ENCODE data around the gene TEX11. TPM values are rescaled to one million over a fixed set of nuclear protein-coding genes. Genes with fewer than 3 reads are reported as not detected.

The TEX11 gene
- total and polyA plus RNA-seq, 11 donors = not detected

- Histone ChIP-seq H3K9me3 (no peaks in the 10 kb centered on the region), H3K4me3 (no peak overlapping the region), H3K27ac (no peak overlapping the region), H3K4me1 (no peaks in the 10 kb centered on the region), H3K27me3 (peaks cover 0 to 4% (median 0%) of the 10 kb centered on the region in 9 donors), H3K36me3 (no peaks in the 10 kb centered on the region)
- intact Hi-C loops (cut with DNase I) = no loop called here
- DNase-seq (no peak), ATAC-seq (no peak)
- no peak for TF ChIP-seq POLR2A (IDR thresholded peaks at IDR 0.05)
- TF ChIP-seq, protein P1, sequence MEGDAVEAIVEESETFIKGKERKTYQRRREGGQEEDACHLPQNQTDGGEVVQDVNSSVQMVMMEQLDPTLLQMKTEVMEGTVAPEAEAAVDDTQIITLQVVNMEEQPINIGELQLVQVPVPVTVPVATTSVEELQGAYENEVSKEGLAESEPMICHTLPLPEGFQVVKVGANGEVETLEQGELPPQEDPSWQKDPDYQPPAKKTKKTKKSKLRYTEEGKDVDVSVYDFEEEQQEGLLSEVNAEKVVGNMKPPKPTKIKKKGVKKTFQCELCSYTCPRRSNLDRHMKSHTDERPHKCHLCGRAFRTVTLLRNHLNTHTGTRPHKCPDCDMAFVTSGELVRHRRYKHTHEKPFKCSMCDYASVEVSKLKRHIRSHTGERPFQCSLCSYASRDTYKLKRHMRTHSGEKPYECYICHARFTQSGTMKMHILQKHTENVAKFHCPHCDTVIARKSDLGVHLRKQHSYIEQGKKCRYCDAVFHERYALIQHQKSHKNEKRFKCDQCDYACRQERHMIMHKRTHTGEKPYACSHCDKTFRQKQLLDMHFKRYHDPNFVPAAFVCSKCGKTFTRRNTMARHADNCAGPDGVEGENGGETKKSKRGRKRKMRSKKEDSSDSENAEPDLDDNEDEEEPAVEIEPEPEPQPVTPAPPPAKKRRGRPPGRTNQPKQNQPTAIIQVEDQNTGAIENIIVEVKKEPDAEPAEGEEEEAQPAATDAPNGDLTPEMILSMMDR (IDR thresholded peaks at IDR 0.05) = no peak
- 59 to 73% (median 68%) methylated on average over 4 of the region's 4 CpGs for WGBS, 4 donors
Observed at GRCh38 chrX:70509078-70509477, 399.4 kb downstream of the TEX11 start.

DNA sequence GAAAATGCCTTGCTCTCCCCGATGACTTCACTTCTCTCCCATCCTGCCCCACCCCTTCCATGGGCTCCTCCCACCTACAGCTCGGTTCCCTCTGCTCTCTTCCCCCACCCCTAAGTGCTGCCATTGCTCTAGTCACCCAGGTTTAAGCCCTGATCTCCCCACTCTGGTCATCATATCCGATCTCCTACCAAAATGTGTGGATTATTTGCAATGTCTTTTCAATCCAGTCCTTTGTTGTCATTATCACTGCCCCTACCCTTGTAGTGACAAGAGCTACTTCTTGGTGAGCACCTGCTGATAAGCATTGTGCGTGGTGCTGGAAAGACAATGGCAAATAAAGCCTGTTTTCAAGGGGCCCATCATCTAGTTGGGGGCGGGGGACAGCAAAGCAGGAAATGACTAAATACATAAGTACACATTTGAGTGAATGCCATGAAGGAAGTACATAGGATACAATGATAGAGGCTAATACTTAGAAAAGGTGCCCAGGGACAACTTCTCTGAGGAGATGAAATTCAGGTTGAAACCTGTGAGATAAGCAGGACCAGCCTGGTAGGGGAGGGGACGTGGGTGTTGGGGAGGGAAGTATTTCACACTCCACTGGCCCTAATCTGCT is 400.1 kb downstream of the TEX11 start:
- intact Hi-C loops (cut with DNase I) = no loop called here
- ATAC-seq (no peak), DNase-seq (no peak)
- TF ChIP-seq POLR2A (IDR thresholded peaks at IDR 0.05) = no peak
- TF ChIP-seq, protein P1 (IDR thresholded peaks at IDR 0.05) = no peak
- Histone ChIP-seq H3K4me1 (no peaks in the 10 kb centered on the region), H3K4me3 (no peak overlapping the region), H3K9me3 (no peaks in the 10 kb centered on the region), H3K27me3 (peaks cover 0 to 4% (median 0%) of the 10 kb centered on the region in 9 donors), H3K27ac (no peak overlapping the region), H3K36me3 (no peaks in the 10 kb centered on the region)
- 30 to 50% (median 35%) methylated on average over 6 of the region's 6 CpGs for WGBS, 4 donors

DNA sequence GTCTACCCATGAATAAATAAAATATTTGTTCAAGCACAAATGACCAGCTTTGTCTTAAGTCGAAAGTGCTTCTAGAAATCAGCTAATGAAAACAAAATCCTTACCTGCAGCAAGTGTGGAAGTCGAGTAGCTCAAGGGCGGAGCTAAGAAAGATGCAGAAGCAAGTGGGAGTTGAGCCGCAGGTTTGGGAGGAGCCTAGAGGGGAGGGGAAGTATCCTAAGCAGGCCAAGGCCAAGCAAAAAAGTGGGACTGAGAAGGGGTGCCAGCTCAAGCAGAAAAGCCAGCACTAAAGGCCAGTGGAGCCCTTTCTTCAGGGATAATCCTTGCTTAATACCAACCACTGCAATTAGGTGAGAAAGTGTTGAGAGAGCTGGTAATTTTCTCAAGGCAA is 403.1 kb downstream of the TEX11 start:
- ATAC-seq (no peak), DNase-seq (no peak)
- 55 to 77% (median 65%) methylated on average over 4 of the region's 4 CpGs for WGBS, 4 donors
- H3K4me3 ChIP-seq = no peak overlapping the region
- intact Hi-C loops (cut with DNase I) = no loop called here
- no peaks in the 10 kb centered on the region for H3K4me1 ChIP-seq
- TF ChIP-seq POLR2A (IDR thresholded peaks at IDR 0.05) = no peak
- TF ChIP-seq, protein P1 (IDR thresholded peaks at IDR 0.05) = no peak
- no peak overlapping the region for H3K27ac ChIP-seq
- H3K9me3 ChIP-seq = no peaks in the 10 kb centered on the region
- peaks cover 0 to 4% (median 0%) of the 10 kb centered on the region in 9 donors for H3K27me3 ChIP-seq
- peaks cover 0 to 27% (median 4%) of the 10 kb centered on the region in 9 donors for H3K36me3 ChIP-seq

DNA sequence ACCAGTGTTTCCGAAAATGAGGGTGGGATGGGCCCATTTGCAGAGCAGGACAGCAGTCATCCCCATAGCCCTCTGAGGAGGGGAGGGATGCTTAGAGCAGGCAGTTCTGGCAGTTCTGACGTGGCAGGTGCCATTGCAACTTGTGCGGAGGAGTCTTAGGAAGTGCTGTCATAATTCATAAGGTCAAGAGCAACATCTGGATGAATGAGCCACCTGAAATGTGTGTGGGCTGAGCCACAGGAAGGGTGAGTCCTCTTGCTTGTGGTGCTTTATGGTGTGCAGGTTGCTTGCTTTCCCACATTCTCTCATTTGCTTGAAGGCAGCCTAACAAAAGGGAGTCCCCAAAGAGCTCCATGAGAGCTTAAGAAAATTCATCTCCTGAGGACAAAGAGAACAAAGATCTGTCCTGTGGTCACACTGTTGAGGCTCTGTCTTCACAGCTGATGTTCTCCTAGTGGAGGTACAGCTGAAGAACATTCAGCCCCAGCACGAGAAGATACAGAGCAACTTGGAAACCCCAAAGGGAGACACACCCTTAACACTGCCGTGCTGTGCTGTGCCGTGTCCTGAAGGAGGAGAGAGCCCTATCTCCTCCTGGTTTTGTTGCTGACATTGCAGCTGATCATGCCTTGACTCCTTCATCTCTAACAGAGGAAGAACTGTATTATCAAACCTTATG is 403.6 kb downstream of the TEX11 start:
- H3K4me1 ChIP-seq = no peaks in the 10 kb centered on the region
- intact Hi-C loops (cut with DNase I) = no loop called here
- no peak for ATAC-seq
- no peak overlapping the region for H3K4me3 ChIP-seq
- H3K27ac ChIP-seq = no peak overlapping the region
- DNase-seq = no peak
- TF ChIP-seq POLR2A (IDR thresholded peaks at IDR 0.05) = no peak
- TF ChIP-seq, protein P1 (IDR thresholded peaks at IDR 0.05) = no peak
- H3K9me3 ChIP-seq = no peaks in the 10 kb centered on the region
- peaks cover 0 to 32% (median 9%) of the 10 kb centered on the region in 9 donors for H3K36me3 ChIP-seq
- peaks cover 0 to 4% (median 0%) of the 10 kb centered on the region in 9 donors for H3K27me3 ChIP-seq
- WGBS, 4 donors = 63 to 83% (median 75%) methylated on average over 6 of the region's 6 CpGs

Data from heart left ventricle (tissue), 16 donors.